SK-N-SH (cell line): Measurements from ENCODE around the gene FRMD3. TPM values are rescaled to one million over a fixed set of nuclear protein-coding genes. Genes with fewer than 3 reads are reported as not detected.

Experiments
- CTCF ChIA-PET: fragments of 300-600, 350-600 bp; formaldehyde crosslinking; extraction: SDS; loops from one replicate; lab custom pipeline; 2021; lab: Yijun Ruan, JAX
- POLR2A ChIA-PET: fragments of 350-600 bp; sonication (Branson Sonifier 250); formaldehyde crosslinking; extraction: SDS; loops from one replicate; lab custom pipeline; 2020; ENCODE audit warnings: antibody characterized with exemption, inconsistent platforms; lab: Yijun Ruan, JAX
- DNase-seq: peaks from one replicate; pipeline ENCODE4 v3.0.0; 2012
- H2AFZ ChIP-seq: fragments of 200-600 bp; sonication (generic); 2 replicates; pipeline ENCODE4 v1.8.1; 2016; ENCODE audit warnings: antibody characterized with exemption, mild to moderate bottlenecking, low read depth
- H3F3A ChIP-seq: fragments of 200-600 bp; sonication (generic); replicated peaks from 2 replicates; pipeline ENCODE3; 2016; ENCODE audit warnings: antibody characterized with exemption, mild to moderate bottlenecking; ENCODE audit not compliant: insufficient read depth
- H3K27ac ChIP-seq, 2 experiments: fragments of 200-500 bp in 1 of 2; fragments of 200-600 bp in 1 of 2; sonication (Bioruptor generic) in 1 of 2; sonication (generic), shearing (Covaris generic) in 1 of 2; 2 replicates each; pipeline versions ENCODE4 v1.5.1 to v1.6.1; 2014 to 2016; ENCODE audit warnings: low read depth in 2 of 2, inconsistent platforms in 1 of 2, low read length in 1 of 2, mild to moderate bottlenecking in 1 of 2, mixed read lengths in 1 of 2
- H3K27me3 ChIP-seq: fragments of 200-600 bp; sonication (generic), shearing (Covaris generic); 2 replicates; pipeline ENCODE4 v1.6.1; 2016; ENCODE audit warnings: mixed run types; ENCODE audit not compliant: insufficient read depth
- H3K36me3 ChIP-seq, 2 experiments: fragments of 200-500 bp in 1 of 2; fragments of 200-600 bp in 1 of 2; sonication (Bioruptor generic) in 1 of 2; sonication (generic) in 1 of 2; replicated peaks in 1 of 2; 2 replicates each; pipeline versions ENCODE3 to v1.5.1; 2014 to 2016; ENCODE audit warnings: low read length in 1 of 2, mild to moderate bottlenecking in 1 of 2; ENCODE audit not compliant: insufficient read depth in 2 of 2, control insufficient read depth in 1 of 2
- H3K4me1 ChIP-seq, 2 experiments: fragments of 200-500 bp in 1 of 2; fragments of 200-600 bp in 1 of 2; sonication (Bioruptor generic) in 1 of 2; sonication (generic), shearing (Covaris generic) in 1 of 2; 2 replicates each; pipeline versions ENCODE4 v1.5.1 to v1.6.1; 2014 to 2016; ENCODE audit warnings: low read depth in 1 of 2, low read length in 1 of 2, mixed run types in 1 of 2; ENCODE audit not compliant: insufficient read depth in 2 of 2, control insufficient read depth in 1 of 2
- H3K4me2 ChIP-seq: fragments of 200-600 bp; sonication (generic), shearing (Covaris generic); 2 replicates; pipeline ENCODE4 v1.6.1; 2017; ENCODE audit warnings: mixed run types
- H3K4me3 ChIP-seq, 2 experiments: fragments of 200-500 bp in 1 of 2; fragments of 200-600 bp in 1 of 2; sonication (Bioruptor generic) in 1 of 2; sonication (generic), shearing (Covaris generic) in 1 of 2; 2 replicates each; pipeline versions ENCODE4 v1.5.1 to v1.8.1; 2014 to 2016; ENCODE audit warnings: low read depth in 2 of 2, inconsistent platforms in 1 of 2, low read length in 1 of 2, mild to moderate bottlenecking in 1 of 2, mixed read lengths in 1 of 2, moderate library complexity in 1 of 2
- H3K79me2 ChIP-seq: fragments of 200-600 bp; sonication (generic); 2 replicates; pipeline ENCODE4 v1.8.1; 2017; ENCODE audit warnings: mild to moderate bottlenecking; ENCODE audit not compliant: insufficient read depth
- H3K9ac ChIP-seq: fragments of 200-600 bp; sonication (generic); 2 replicates; pipeline ENCODE4 v1.6.1; 2017; ENCODE audit warnings: mixed run types
- H3K9me2 ChIP-seq: fragments of 200-600 bp; sonication (generic); 2 replicates; pipeline ENCODE4 v1.6.1; 2017; ENCODE audit warnings: mixed run types
- H3K9me3 ChIP-seq: fragments of 200-600 bp; sonication (generic); 2 replicates; pipeline ENCODE4 v1.6.1; 2017; ENCODE audit warnings: mixed run types, mild to moderate bottlenecking, moderate library complexity
- H4K20me1 ChIP-seq: fragments of 200-600 bp; sonication (generic); 2 replicates; pipeline ENCODE4 v1.6.1; 2017; ENCODE audit warnings: mild to moderate bottlenecking, mixed run types; ENCODE audit not compliant: insufficient read depth
- CHD2 ChIP-seq: fragments of 150-350 bp; IDR thresholded peaks from 2 replicates; pipeline ENCODE4 v1.6.1; 2018; ENCODE audit warnings: low read length; ENCODE audit not compliant: partially characterized antibody
- EP300 ChIP-seq, 2 experiments: IDR thresholded peaks; 2 replicates each; pipeline versions ENCODE4 v1.4.0 to v1.6.1; 2012; ENCODE audit warnings: borderline replicate concordance in 1 of 2, low read depth in 1 of 2, low read length in 1 of 2
- EZH2phosphoT487 ChIP-seq: fragments of 200-600 bp; sonication (generic); IDR thresholded peaks from 2 replicates; pipeline ENCODE4 v1.6.1; 2017; ENCODE audit warnings: low read depth, mixed run types, mild to moderate bottlenecking, antibody characterized with exemption, moderate library complexity, borderline replicate concordance
- FOSL2 ChIP-seq: IDR thresholded peaks from 2 replicates; pipeline ENCODE4 v1.4.0; 2012; ENCODE audit warnings: low read depth, mild to moderate bottlenecking, moderate library complexity, borderline replicate concordance
- GABPA ChIP-seq: IDR thresholded peaks from 2 replicates; pipeline ENCODE4 v1.4.0; 2012; ENCODE audit warnings: low read depth, mild to moderate bottlenecking
- JUND ChIP-seq: IDR thresholded peaks from 2 replicates; pipeline ENCODE4 v1.4.0; 2012
- NFIC ChIP-seq: IDR thresholded peaks from 2 replicates; pipeline ENCODE4 v1.4.0; 2012; ENCODE audit warnings: borderline replicate concordance
- POLR2AphosphoS5 ChIP-seq: IDR thresholded peaks from 2 replicates; pipeline ENCODE4 v1.6.1; 2012; ENCODE audit warnings: low read depth, low read length
- RAD21 ChIP-seq: IDR thresholded peaks from 2 replicates; pipeline ENCODE4 v1.6.1; 2012; ENCODE audit warnings: mild to moderate bottlenecking, low read length
- SIN3A ChIP-seq: IDR thresholded peaks from 2 replicates; pipeline ENCODE4 v1.6.1; 2012; ENCODE audit warnings: low read depth, mild to moderate bottlenecking, low read length, moderate library complexity, borderline replicate concordance
- SMC3 ChIP-seq: IDR thresholded peaks from 2 replicates; pipeline ENCODE4 v1.6.1; 2012; ENCODE audit warnings: low read depth, low read length, improper control_type of control experiment
- TEAD4 ChIP-seq: IDR thresholded peaks from 2 replicates; pipeline ENCODE4 v1.4.0; 2012; ENCODE audit warnings: mild to moderate bottlenecking, borderline replicate concordance; ENCODE audit not compliant: insufficient read depth
- USF2 ChIP-seq: fragments of 150-350 bp; IDR thresholded peaks from 2 replicates; pipeline ENCODE4 v1.6.1; 2017; ENCODE audit warnings: antibody characterized with exemption, low read length, low read depth, borderline replicate concordance
- YY1 ChIP-seq: IDR thresholded peaks from 2 replicates; pipeline ENCODE4 v1.4.0; 2012; ENCODE audit warnings: low read depth, mild to moderate bottlenecking
- WGBS: methylation state at CpG from one replicate; pipeline ENCODE4 v1.1.6; 2017; ENCODE audit warnings: low lambda C conversion rate; 5-methylcytosine and 5-hydroxymethylcytosine counted together
- polyA plus RNA-seq, 3 experiments: library from polyadenylated mRNA; depleted of rRNA; stranded (reverse); fragments of >200 nt; gene quantifications; 2 replicates each; pipeline ENCODE4 v1.2.3, GENCODE V29; 2012
- TF ChIP-seq, protein P1 (sequence below): IDR thresholded peaks from 2 replicates; pipeline ENCODE4; 2012
- TF ChIP-seq, protein P2 (sequence below): IDR thresholded peaks from 2 replicates; pipeline ENCODE4 v1.4.0; 2012; ENCODE audit warnings: low read depth, borderline replicate concordance

FRMD3 gene
- polyA plus RNA-seq, 1 of the 3 experiments (the other 2 are of a cell fraction), result 0.89 TPM

- no peak for TF ChIP-seq YY1
These were observed 257.4 kb downstream of the FRMD3 start (continued) for GRCh38 chr9:83280790-83281189.

DNA sequence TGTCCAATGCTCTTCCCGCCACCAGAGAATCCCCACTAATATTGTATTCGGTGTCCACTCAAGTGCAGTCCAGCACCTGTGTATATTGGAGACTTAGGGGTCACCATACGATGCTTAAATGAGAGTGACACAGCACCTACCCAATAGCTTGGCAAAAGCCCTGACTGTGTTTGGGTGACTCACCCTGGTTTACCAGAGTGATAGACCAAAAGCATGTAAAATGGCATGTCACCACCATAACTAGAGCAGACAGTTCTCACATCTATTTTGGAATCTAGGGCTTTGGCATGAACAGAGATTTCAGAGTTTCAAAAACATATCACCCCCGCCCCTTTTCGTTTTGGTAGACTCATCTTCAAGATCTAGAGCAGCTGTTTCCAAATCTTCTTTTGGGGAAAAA is 257.9 kb downstream of the FRMD3 start:
- Histone ChIP-seq H3K27ac (peak overlapping the region in 1 of 2 experiments; percentile 96; a peak in 2 of 4 replicates), H3K9ac (no peak overlapping the region), H3K79me2 (no peaks in the 10 kb centered on the region), H3K9me2 (no peaks in the 10 kb centered on the region), H2AFZ (no peak overlapping the region), H3K36me3 (peaks cover 0 to 3% of the 10 kb centered on the region in 2 experiments), H4K20me1 (no peaks in the 10 kb centered on the region), H3F3A (peaks cover 22% of the 10 kb centered on the region), H3K4me3 (no peak overlapping the region), H3K4me1 (peaks cover 19 to 22% of the 10 kb centered on the region in 2 experiments), H3K9me3 (no peaks in the 10 kb centered on the region), H3K4me2 (0 out of 2 replicates have a peak overlapping the region, but pooled peaks have one; percentile 69), H3K27me3 (no peaks in the 10 kb centered on the region)
- TF ChIP-seq YY1 (no peak), TEAD4 (no peak), EP300 (IDR thresholded peaks at IDR 0.05; ENCODE audit: borderline replicate concordance in 1 of 2, low read depth in 1 of 2, low read length in 1 of 2) (no peak), SIN3A (no peak), NFIC (no peak)
- TF ChIP-seq, protein P1, sequence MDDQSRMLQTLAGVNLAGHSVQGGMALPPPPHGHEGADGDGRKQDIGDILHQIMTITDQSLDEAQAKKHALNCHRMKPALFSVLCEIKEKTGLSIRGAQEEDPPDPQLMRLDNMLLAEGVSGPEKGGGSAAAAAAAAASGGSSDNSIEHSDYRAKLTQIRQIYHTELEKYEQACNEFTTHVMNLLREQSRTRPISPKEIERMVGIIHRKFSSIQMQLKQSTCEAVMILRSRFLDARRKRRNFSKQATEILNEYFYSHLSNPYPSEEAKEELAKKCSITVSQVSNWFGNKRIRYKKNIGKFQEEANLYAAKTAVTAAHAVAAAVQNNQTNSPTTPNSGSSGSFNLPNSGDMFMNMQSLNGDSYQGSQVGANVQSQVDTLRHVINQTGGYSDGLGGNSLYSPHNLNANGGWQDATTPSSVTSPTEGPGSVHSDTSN, result peak; percentile 27; the same call in 1 of the 2 replicates
- ChIA-PET POLR2A (interaction anchor here (1.8 kb wide), 1 partner anchor 24 kb away, joined by 4 read pairs; no protein-coding TSS in a partner anchor), CTCF (interaction anchor here (0.7 to 3.0 kb wide), 3 partner anchors 14 to 77 kb away, joined by 3 to 10 read pairs (median 3); no protein-coding TSS in a partner anchor)
- no peak for DNase-seq
- 74% methylated on average over 5 of the region's 5 CpGs for WGBS

- no peaks in the 10 kb centered on the region for H3K9me2 ChIP-seq
- DNase-seq, result no peak
- H3K4me3 ChIP-seq, result no peak overlapping the region
- H4K20me1 ChIP-seq, result no peaks in the 10 kb centered on the region
- H3F3A ChIP-seq, result no peaks in the 10 kb centered on the region
- H3K4me1 ChIP-seq, result peaks cover 0 to 8% of the 10 kb centered on the region in 2 experiments; a peak in 2 of 4 replicates
- H3K9ac ChIP-seq, result no peak overlapping the region
- no peaks in the 10 kb centered on the region for H3K79me2 ChIP-seq
- no peak for TF ChIP-seq FOSL2
- no peak for TF ChIP-seq CHD2
- no peak for TF ChIP-seq SMC3
- no peak for TF ChIP-seq EP300 (IDR thresholded peaks at IDR 0.05; ENCODE audit: borderline replicate concordance in 1 of 2, low read depth in 1 of 2, low read length in 1 of 2)
- no peak for TF ChIP-seq YY1
- no peak for TF ChIP-seq RAD21
- TF ChIP-seq NFIC, result no peak
- TF ChIP-seq GABPA, result no peak
- no peak for TF ChIP-seq JUND
- no peak for TF ChIP-seq POLR2AphosphoS5
- no peak for TF ChIP-seq EZH2phosphoT487
- no peak for TF ChIP-seq USF2
- no peak for TF ChIP-seq TEAD4
- TF ChIP-seq, protein P2, sequence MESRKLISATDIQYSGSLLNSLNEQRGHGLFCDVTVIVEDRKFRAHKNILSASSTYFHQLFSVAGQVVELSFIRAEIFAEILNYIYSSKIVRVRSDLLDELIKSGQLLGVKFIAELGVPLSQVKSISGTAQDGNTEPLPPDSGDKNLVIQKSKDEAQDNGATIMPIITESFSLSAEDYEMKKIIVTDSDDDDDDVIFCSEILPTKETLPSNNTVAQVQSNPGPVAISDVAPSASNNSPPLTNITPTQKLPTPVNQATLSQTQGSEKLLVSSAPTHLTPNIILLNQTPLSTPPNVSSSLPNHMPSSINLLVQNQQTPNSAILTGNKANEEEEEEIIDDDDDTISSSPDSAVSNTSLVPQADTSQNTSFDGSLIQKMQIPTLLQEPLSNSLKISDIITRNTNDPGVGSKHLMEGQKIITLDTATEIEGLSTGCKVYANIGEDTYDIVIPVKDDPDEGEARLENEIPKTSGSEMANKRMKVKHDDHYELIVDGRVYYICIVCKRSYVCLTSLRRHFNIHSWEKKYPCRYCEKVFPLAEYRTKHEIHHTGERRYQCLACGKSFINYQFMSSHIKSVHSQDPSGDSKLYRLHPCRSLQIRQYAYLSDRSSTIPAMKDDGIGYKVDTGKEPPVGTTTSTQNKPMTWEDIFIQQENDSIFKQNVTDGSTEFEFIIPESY, result no peak
- H3K4me2 ChIP-seq, result no peak overlapping the region
- H3K9me3 ChIP-seq, result no peaks in the 10 kb centered on the region
- no peak overlapping the region for H3K27ac ChIP-seq
- no peak overlapping the region for H2AFZ ChIP-seq
- peaks cover 0 to 6% of the 10 kb centered on the region in 2 experiments for H3K36me3 ChIP-seq
- CTCF ChIA-PET, result interaction anchor here (0.9 to 1.0 kb wide), 2 partner anchors 17 to 55 kb away, joined by 3 read pairs; no protein-coding TSS in a partner anchor
- POLR2A ChIA-PET, result no interaction called here
- no peaks in the 10 kb centered on the region for H3K27me3 ChIP-seq
- WGBS, result 78% methylated on average over 5 of the region's 5 CpGs
These were observed 263.4 kb downstream of the FRMD3 start for GRCh38 chr9:83274787-83275186.
